ENCODE results near the gene DTD1.

DTD1 gene

GRCh38 chr20:18698735-18699380 lies 111.0 kb downstream of the DTD1 start:
- in situ Hi-C loops (cut with HindIII; ENCODE audit: low sequenced_read_pairs), result no loop called here

DNA sequence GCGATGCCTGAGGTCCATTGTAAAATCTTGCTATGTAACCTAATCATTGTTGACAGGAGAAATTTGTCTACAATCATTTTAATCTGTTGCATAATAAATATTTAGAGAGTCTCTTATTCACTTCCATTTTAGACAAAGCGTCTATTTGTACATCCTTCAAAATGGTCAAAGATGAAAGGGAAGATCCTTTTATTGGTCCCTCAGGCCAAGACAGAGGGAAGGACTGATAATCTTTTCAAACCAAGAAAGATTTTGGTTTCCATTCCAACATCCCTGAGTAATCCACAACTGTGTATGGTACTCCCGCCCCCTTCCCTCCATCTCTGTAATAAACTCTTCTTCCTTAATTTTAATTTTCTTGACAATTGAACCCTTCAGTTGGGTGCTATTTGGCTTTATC lies 114.1 kb downstream of the DTD1 start:
- in situ Hi-C loops (cut with HindIII; ENCODE audit: low sequenced_read_pairs), result no loop called here

GRCh38 chr20:18702736-18703135 lies 114.9 kb downstream of the DTD1 start:
- in situ Hi-C loops (cut with HindIII; ENCODE audit: low sequenced_read_pairs), result no loop called here

DNA sequence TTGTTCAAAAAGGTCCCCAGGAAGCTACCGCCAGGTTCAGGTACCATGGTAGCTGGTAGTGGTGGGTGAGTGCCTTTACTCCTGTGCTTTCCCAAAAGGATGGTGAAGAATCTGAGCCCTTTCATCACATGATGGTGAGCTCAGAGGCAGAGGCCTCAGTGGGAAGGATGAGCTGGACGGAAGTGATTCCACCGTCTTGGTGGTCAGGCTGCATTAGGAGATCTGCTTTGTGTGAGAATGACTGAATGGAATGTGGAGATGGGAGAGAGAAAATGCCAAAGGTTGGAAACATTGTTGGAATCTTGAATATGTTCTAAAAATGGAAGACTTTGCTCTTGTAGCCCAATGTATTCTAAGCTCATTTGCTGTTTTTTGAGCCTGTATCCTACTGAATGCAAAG lies 117.6 kb downstream of the DTD1 start:
- in situ Hi-C loops (cut with HindIII; ENCODE audit: low sequenced_read_pairs), result no loop called here

DNA sequence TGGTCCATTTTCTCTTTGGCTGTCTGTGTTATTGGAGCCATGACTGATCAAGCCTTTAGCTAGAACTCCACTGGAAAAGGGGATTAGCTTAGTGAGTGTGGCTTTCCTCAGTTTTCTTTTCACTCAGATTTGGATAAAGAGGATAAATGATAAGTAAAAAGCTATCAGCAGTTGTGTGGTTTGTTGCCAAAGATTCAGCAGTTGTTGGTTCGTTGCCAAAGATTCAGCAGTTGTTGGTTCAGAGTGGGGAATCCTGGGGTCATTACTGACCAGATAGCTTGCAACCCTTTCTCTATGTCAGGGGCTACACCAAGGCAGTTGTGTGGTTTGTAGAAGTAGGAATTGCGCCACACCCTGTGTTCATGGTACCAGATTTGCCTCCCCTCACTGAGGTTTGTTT lies 118.1 kb downstream of the DTD1 start:
- in situ Hi-C loops (cut with HindIII; ENCODE audit: low sequenced_read_pairs), result no loop called here

DNA sequence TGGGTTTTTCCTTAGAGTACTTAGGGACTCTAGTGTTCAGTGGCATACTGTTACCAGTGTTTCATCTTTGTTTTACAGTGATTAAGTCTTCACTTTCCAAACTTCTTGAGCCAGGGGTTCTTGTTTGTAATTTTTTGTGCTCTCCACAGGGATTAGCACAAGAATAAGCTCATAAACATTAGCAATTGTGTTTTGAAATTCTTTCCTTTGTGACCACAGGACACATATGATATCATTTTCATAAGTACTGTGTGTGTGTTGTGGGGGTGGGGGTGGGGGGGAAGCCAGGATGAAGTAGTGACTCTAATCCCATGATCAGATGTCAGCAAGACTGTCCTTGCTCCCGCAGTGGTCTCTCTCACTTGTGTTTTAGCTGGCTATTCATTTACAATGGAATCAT lies 124.3 kb downstream of the DTD1 start:
- in situ Hi-C loops (cut with HindIII; ENCODE audit: low sequenced_read_pairs), result no loop called here

DNA sequence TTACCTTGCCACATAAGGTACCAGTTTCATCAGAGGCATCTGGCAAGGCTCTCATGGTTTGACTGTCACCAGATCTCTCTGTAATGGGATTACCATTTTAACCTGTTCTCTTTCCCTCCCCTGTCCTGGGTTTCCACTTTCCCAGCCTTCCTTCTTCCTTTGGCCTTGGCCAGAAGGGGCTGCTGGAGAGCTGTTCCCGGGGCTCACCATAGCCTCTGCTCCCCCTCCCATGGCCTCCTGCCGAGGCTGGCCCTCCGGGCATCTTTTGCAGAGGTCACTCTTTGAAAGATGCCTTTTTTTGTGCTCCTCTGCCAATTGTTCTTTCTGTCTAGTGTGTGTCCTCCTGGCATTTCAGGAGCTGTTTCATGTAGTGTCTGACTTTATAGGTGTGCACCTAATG lies 125.0 kb downstream of the DTD1 start:
- in situ Hi-C loops (cut with HindIII; ENCODE audit: low sequenced_read_pairs), result no loop called here

DNA sequence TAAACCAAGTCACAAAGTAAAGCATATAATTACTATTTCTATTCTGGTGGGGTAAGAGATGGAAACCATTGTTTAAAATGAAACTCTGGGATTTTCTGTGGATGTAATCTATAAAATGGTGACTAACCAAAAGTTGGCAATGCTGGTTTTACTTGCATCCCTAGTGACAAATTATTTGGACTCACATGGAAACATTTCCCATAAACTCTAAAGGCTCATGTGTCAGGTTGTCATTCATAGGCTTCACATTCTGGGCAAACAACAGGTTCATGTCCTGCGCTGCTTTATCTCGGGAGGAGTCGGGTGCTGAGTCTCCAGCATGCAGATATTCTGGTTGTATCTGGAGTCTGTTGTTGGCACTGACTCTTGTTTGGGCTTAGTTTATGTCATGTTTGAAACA lies 127.7 kb downstream of the DTD1 start:
- in situ Hi-C loops (cut with HindIII; ENCODE audit: low sequenced_read_pairs), result no loop called here

DNA sequence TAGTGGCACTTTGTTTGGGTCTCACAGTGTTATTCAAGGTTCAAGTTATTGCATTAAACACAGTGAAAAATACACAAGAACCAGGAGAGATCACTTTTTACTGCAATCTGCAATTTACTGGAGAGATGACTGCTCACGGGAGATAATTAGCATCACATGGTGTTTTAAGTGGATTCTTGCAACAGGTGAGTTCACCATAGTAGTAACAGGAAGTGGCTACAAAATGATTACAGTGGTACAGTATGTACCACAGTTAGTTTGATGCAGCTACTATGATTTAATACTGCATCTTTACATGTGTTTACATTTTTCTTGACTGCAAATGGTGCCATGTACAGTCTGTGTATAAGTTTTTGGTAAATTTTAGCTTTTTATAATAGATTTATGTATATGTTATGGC lies 129.2 kb downstream of the DTD1 start:
- in situ Hi-C loops (cut with HindIII; ENCODE audit: low sequenced_read_pairs), result no loop called here

DNA sequence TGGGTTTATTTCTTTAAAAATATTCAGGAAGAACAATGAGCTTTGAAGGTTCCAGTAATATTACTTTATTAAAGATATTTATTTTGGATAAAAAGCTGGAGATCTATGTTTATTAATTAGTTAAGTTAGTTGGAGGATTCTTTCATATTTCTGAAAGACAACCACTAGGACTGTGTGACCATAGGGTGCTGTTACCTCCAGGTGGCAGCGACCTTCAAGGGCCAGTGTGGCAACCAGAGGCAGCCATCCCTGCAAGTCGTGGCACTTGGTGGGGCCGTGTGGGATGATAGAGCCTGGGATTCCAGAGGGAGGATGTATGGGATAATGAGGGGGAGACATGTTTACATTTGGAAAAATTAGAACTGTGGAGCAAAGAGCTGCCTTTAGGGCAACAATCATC lies 130.3 kb downstream of the DTD1 start:
- in situ Hi-C loops (cut with HindIII; ENCODE audit: low sequenced_read_pairs), result no loop called here

DNA sequence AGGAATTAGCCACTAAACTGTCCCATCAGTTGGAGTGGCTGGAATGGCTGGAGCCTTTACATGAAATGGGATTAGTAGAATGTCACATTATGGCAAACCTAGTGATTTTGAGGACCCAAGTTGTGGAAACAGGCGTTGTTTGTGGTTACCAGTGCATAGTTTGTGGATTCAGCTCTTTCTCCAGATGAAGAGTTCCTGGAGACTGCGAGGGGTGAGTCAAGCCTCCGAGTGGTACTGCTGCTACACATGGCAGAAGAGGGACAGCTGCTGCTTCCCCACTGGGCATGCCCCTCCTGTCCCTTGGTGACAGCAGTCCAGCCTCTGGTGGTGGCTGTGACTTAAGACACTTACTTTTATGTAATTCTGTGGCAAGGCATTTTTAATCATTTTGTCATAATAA lies 131.6 kb downstream of the DTD1 start:
- in situ Hi-C loops (cut with HindIII; ENCODE audit: low sequenced_read_pairs), result no loop called here

DNA sequence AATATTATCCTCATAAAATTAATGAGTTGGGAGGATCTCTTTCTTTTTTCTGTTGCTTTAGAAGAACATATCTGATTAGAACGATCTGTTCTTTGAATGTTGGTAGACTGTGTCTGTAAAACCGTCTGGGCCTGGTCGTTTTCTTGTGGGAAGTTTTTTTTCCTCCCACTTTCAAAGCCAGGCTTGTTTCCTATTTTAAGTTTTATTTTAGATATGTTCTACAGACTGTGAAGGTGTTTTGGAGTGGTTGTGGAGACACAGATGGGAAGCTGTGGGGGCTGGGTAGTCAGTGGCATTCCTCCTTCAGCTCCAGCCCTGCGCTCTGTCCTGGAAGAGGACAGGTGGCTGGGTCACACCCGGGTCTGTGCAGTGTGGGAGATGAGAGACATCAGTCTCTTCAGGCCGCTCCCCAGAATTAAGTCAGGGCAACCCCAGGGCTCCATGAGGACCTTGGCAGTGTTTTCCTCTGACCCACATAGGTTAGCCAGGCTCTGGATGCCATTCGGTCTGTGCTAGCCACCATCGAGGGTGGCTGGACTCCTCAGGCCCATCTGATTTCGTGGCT lies 133.8 kb downstream of the DTD1 start:
- in situ Hi-C loops (cut with HindIII; ENCODE audit: low sequenced_read_pairs), result no loop called here

DNA sequence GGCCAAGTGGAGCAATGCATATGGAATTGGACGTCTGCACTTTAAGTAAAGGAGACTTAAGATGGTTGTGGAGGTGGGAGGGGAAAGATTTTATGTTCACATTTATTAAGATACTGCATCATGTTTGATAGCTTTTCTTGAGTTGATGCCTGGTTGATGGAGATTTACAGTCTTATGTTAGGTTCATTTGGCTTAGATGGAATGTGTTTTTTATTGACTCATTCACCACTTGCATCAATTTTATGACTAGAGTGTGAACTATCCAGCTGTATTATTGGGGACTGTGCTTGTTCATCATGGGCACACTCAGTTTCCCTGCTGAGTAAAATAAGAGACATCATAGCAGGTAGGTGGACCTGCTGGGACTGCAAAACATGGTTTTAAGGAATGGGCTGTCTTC lies 134.5 kb downstream of the DTD1 start:
- in situ Hi-C loops (cut with HindIII; ENCODE audit: low sequenced_read_pairs), result no loop called here

DNA sequence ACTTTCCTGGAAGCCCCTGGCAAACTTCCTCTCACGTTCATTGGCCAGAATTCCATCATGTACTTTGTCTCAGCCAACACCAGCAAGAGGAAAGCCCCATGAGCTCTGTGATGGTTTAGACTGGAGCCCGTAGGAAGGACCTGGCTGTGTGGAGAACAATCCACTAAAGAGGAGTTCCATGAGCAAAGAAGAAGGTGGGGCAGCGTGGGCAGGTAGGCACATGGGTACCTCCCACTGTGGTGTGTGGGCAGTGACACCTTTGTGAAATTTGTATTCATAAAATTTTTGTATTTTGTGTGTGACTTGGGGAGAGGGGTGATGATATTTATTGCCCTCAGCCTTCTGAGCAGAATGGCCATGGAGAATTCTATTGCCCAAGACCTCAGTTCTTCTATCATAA lies 136.2 kb downstream of the DTD1 start:
- in situ Hi-C loops (cut with HindIII; ENCODE audit: low sequenced_read_pairs), result no loop called here

DNA sequence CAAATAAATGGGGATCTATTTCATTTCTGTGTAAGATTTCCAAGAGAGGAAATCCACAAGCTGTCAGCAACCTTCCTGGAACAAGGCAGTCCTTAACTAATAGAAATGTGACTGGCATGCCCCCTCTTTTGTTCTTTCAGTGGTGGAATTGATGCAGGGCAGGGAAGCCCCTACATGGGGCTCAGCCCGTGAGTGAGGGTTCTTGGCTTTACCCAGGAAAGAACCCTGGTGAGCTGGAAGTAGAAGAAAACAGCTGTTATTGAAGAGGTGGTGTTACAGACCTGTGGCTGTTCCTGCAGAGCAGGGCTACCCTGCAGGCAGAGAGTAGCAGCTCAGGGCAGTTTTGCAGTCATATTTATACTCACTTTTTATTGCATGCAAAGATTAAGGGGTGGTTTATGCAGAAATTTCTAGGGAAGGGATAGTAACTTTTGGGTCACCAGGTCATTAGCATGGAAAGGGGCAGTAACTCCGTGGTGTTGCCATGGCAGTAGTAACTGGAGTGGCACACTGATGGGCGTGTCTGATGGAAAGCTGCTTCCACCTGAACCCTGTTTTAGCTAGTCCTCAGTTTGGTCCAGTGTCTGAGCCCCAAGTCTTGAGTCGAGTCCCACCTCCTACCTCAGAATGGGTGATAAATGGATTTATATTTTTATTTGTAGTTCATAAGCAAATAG lies 137.1 kb downstream of the DTD1 start:
- in situ Hi-C loops (cut with HindIII; ENCODE audit: low sequenced_read_pairs), result no loop called here

DNA sequence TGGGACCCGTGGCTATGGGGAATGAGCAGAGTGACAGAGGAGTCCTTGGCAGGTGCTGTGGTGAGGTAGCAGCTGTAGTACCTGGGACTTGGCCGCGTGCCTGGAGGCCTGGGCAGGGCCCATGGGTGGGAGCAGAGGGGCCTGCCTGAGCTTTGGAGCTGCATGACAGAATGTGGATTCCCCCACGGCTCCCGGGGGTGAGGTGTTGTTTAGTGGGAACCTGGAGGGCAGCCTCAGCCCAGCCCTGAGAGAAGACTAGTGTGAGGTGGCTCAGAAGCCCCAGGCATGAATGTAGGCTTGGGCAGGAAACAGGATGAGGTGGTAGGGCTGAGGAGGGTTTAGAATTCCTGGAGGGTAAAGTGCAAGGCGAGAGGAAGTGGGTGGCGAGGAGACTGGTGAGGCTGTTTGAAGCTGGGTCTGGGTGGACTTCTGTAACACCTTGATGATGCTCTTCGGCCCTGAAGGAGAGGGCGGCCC lies 139.2 kb downstream of the DTD1 start:
- in situ Hi-C loops (cut with HindIII; ENCODE audit: low sequenced_read_pairs), result no loop called here

- in situ Hi-C loops (cut with HindIII; ENCODE audit: low sequenced_read_pairs), result no loop called here
Observed at GRCh38 chr20:18728165-18728869, 140.5 kb downstream of the DTD1 start.

- in situ Hi-C loops (cut with HindIII; ENCODE audit: low sequenced_read_pairs), result no loop called here
Observed at GRCh38 chr20:18728870-18729224, 141.0 kb downstream of the DTD1 start.

DNA sequence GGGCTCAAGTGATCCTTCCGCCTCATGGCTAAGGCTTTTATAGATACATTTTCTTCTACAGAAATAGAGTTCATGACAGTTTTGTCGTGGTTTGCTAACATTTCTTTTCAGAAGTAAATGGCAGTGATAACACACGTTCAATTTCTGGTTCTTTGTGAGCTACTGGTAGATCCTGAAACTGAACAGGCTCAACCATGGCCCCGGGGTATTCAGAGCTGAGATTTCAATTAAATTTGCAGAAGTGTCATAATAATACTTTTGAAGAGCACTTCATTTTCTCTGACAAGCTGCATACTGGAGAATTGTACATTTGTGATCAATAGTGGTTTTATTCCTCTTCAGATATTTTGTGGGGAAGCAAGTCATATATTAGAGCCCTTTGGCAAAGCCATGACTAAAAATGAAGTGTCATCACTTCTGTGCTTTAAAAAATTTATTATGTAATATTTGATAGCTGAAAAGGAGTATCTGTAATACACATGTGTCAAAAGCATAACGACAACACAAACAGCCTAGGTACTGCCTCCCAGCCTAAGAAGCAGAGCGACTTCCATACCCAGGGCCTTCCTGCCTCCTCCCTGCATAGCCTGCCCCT lies 141.5 kb downstream of the DTD1 start:
- in situ Hi-C loops (cut with HindIII; ENCODE audit: low sequenced_read_pairs), result no loop called here

DNA sequence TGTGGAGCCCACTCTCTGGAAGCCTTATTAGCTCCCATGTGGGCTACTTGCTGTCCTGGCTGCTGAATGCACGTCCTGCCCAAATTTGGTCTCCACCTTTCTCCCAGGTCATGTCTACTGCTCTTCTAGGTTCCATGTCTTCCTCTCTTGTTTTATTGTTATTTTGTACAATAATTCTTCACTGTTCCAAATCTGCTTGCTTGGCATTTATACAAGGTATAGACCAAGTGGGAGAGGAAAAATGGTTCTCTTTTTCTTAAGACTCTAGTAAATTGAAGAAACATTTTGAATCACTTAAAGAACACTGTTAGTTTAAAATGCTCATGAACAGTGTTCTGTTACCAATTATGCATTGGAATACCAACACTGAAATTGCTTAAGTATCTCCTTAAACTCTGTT lies 144.1 kb downstream of the DTD1 start:
- in situ Hi-C loops (cut with HindIII; ENCODE audit: low sequenced_read_pairs), result no loop called here

DNA sequence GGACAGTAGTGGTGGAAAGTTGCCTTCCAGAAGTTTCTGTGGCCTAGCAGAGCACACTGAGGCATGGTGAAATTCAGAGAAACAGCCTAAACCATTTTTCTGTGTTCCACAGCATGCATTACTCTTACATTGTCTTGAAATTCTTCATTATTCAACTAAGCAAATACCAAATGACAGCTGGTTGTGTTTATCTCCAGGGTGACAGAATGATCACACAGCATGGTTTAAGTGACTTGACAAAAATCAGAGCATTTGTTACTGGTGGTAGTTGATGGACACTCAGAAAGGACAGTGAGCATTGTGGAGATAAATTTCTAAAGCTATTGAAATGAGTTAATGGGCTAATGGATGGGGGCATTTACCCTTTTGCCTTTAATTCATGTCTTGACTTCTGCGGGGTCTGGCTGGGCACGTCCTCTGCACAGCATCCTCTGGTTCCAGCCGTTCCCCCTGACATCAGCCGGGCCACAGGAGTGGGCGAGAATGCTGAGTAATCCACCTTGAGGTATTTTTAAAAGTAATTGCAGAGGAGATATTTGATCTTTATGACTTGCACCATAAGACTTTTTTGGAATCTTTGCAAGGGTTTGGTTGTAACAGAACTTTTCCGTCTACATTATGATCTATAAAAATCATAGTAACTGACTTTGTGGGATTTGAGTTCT lies 146.8 kb downstream of the DTD1 start:
- in situ Hi-C loops (cut with HindIII; ENCODE audit: low sequenced_read_pairs), result no loop called here
